HepG2 (cell line): ENCODE results near the gene CADM1. TPM values are rescaled to one million over a fixed set of nuclear protein-coding genes. Genes with fewer than 3 reads are reported as not detected.

ENCODE experiments used
- ATAC-seq: fragments of 200-7000 bp; cut with Tn5 transposase; 3 replicates; pipeline ENCODE4 v1.9.1; 2020; ENCODE audit warnings: mild to moderate bottlenecking, moderate library complexity
- BruUV-seq: library from RNA; stranded (reverse); fragments of 400-500 nt; replicated peaks from 2 replicates; lab custom pipeline; 2021; lab: Mats Ljungman, UMichigan
- CTCF ChIA-PET: fragments of 300-600 bp; formaldehyde crosslinking; extraction: SDS; loops from one replicate; lab custom pipeline; 2021; ENCODE audit warnings: low total read pairs, inconsistent platforms, low intra/inter-chr PET ratio; lab: Yijun Ruan, JAX
- POLR2A ChIA-PET: fragments of 350-600 bp; sonication (Branson Sonifier 250); formaldehyde crosslinking; loops from one replicate; lab custom pipeline; 2020; ENCODE audit warnings: antibody characterized with exemption, inconsistent platforms; lab: Yijun Ruan, JAX
- DNase-seq: peaks from one replicate; pipeline ENCODE4 v3.0.0-alpha.2; 2015; ENCODE audit warnings: low spot score
- FAIRE-seq: peaks from 3 replicates; lab custom pipeline; 2011; peaks lifted over from hg19 to GRCh38; lab: Jason Lieb, UNC
- H2AFZ ChIP-seq: one replicate; pipeline ENCODE4 v1.6.1; 2011; ENCODE audit warnings: low read length, inconsistent platforms
- H3K27ac ChIP-seq: fragments of 300-600 bp; 3 replicates; pipeline ENCODE4 v1.8.0; 2011; ENCODE audit warnings: mixed run types, mild to moderate bottlenecking, mixed read lengths, low read length, inconsistent platforms; ENCODE audit not compliant: insufficient read depth; ENCODE audit errors: extremely low read length
- H3K27me3 ChIP-seq, 2 experiments: fragments of 200-600 bp in 1 of 2; 2 replicates in 1 of 2; 3 replicates in 1 of 2; pipeline versions ENCODE4 v1.6.0 to v1.8.0; 2011; ENCODE audit warnings: low read length in 2 of 2, mild to moderate bottlenecking in 2 of 2, moderate library complexity in 2 of 2, inconsistent platforms in 1 of 2; ENCODE audit not compliant: insufficient read depth in 2 of 2, control insufficient read depth in 1 of 2
- H3K36me3 ChIP-seq, 2 experiments: fragments of 200-600 bp in 1 of 2; replicated peaks in 1 of 2; 2 replicates in 1 of 2; 3 replicates in 1 of 2; pipeline versions ENCODE4 v1.5.1 to v1.8.0; 2011; ENCODE audit warnings: low read length in 2 of 2, inconsistent platforms in 1 of 2; ENCODE audit not compliant: insufficient read depth in 2 of 2, control insufficient read depth in 1 of 2
- H3K4me1 ChIP-seq: 2 replicates; pipeline ENCODE4 v1.5.1; 2012; ENCODE audit warnings: low read length, inconsistent platforms; ENCODE audit not compliant: insufficient read depth
- H3K4me2 ChIP-seq: 2 replicates; pipeline ENCODE4 v1.6.0; 2011; ENCODE audit warnings: low read depth, low read length, inconsistent platforms
- H3K4me3 ChIP-seq, 3 experiments: fragments of 200-600 bp in 1 of 3; sonication (generic), shearing (Covaris generic) in 1 of 3; replicated peaks in 1 of 3; 2 replicates each; pipeline ENCODE4 v1.5.1; 2011 to 2016; ENCODE audit warnings: low read length in 3 of 3, inconsistent platforms in 2 of 3, low read depth in 2 of 3, mild to moderate bottlenecking in 2 of 3, control low read depth in 1 of 3, mixed read lengths in 1 of 3; ENCODE audit not compliant: insufficient read depth in 1 of 3
- H3K79me2 ChIP-seq: one replicate; pipeline ENCODE4 v1.6.1; 2011; ENCODE audit warnings: low read length, inconsistent platforms; ENCODE audit not compliant: insufficient read depth
- H3K9ac ChIP-seq: 2 replicates; pipeline ENCODE4 v1.6.0; 2011; ENCODE audit warnings: mild to moderate bottlenecking, low read depth, low read length, inconsistent platforms; ENCODE audit not compliant: insufficient read depth
- H3K9me3 ChIP-seq: 2 replicates; pipeline ENCODE4 v1.5.1; 2012; ENCODE audit warnings: mild to moderate bottlenecking, low read length
- H4K20me1 ChIP-seq: 2 replicates; pipeline ENCODE4 v1.6.0; 2011; ENCODE audit warnings: inconsistent platforms, mild to moderate bottlenecking, low read length, moderate library complexity; ENCODE audit not compliant: insufficient read depth
- BORCS8-MEF2B ChIP-seq: sonication (generic); formaldehyde crosslinking; IDR thresholded peaks from 2 replicates; pipeline ENCODE4 v1.8.0; 2022; ENCODE audit warnings: mild to moderate bottlenecking, missing genetic modification reagents
- FOXC1 ChIP-seq: sonication (generic); formaldehyde crosslinking; IDR thresholded peaks from 2 replicates; pipeline ENCODE4 v1.8.0; 2022; ENCODE audit warnings: mild to moderate bottlenecking, missing genetic modification reagents, borderline replicate concordance
- PITX1 ChIP-seq: sonication (generic); formaldehyde crosslinking; IDR thresholded peaks from 2 replicates; pipeline ENCODE4 v1.5.1; 2020; ENCODE audit warnings: mild to moderate bottlenecking, missing genetic modification reagents
- SRF ChIP-seq: IDR thresholded peaks from 2 replicates; pipeline ENCODE4 v1.6.1; 2011; ENCODE audit warnings: mild to moderate bottlenecking, low read depth, low read length, moderate library complexity
- ZNF160 ChIP-seq: sonication (generic); formaldehyde crosslinking; IDR thresholded peaks from 2 replicates; pipeline ENCODE4 v1.8.0; 2022; ENCODE audit warnings: mild to moderate bottlenecking, inconsistent platforms, missing genetic modification reagents
- WGBS: methylation state at CpG from one replicate; pipeline ENCODE4 v1.1.6; 2017; ENCODE audit warnings: low lambda C conversion rate; 5-methylcytosine and 5-hydroxymethylcytosine counted together
- in situ Hi-C: cut with HindIII; loops from 2 replicates; pipeline ENCODE4 v1.10.0; 2017; ENCODE audit warnings: low pct_unique_long_range_greater_than_20kb; ENCODE audit not compliant: extremely low pct_ligation_motif_present
- intact Hi-C: fragments of 100-400 bp; cut with micrococcal nuclease; formaldehyde crosslinking; loops from one replicate; pipeline ENCODE4 v1.10.0; 2022; ENCODE audit not compliant: unreplicated experiment
- polyA plus RNA-seq, 8 experiments: library from polyadenylated mRNA; depleted of rRNA in 3 of 8; stranded (reverse) in 7 of 8; unstranded in 1 of 8; fragments of >200 nt; fragmentation: Illumina TruSeq in 4 of 8; extraction: Trizol in 4 of 8; gene quantifications; 2 replicates each; pipeline versions ENCODE4 v1.2.1 to v1.2.3, GENCODE V29; 2011 to 2016; ENCODE audit warnings: low read depth in 4 of 8, missing spikeins in 1 of 8, mixed read lengths in 1 of 8; ENCODE audit not compliant: insufficient read depth in 1 of 8
- total RNA-seq, 5 experiments: library from RNA; depleted of rRNA; stranded (reverse); fragments of >200 nt; fragmentation: Illumina TruSeq; extraction: Trizol; gene quantifications; 2 replicates each; pipeline ENCODE4 v1.2.3, GENCODE V29; 2016; ENCODE audit warnings: low read depth in 1 of 5
- TF ChIP-seq, protein P1 (sequence below): sonication (generic); formaldehyde crosslinking; IDR thresholded peaks from 2 replicates; pipeline ENCODE4 v1.8.0; 2022; ENCODE audit warnings: mild to moderate bottlenecking, missing genetic modification reagents, moderate library complexity
- TF ChIP-seq, protein P2 (sequence below): sonication (generic); formaldehyde crosslinking; IDR thresholded peaks from 2 replicates; pipeline ENCODE4 v1.5.1; 2020; ENCODE audit warnings: missing genetic modification reagents, mild to moderate bottlenecking, borderline replicate concordance
- TF ChIP-seq, protein P3 (sequence below): IDR thresholded peaks from 2 replicates; pipeline ENCODE4 v1.6.1; 2018; ENCODE audit warnings: missing genetic modification reagents
- TF ChIP-seq, protein P4 (sequence below): sonication (generic); formaldehyde crosslinking; IDR thresholded peaks from 2 replicates; pipeline ENCODE4 v1.4.0; 2020; ENCODE audit warnings: missing genetic modification reagents
- TF ChIP-seq, protein P5 (sequence below): sonication (generic); formaldehyde crosslinking; conservative IDR thresholded peaks from 2 replicates; pipeline ENCODE4 v1.8.0; 2022; ENCODE audit warnings: low read depth, missing genetic modification reagents
- TF ChIP-seq, protein P6 (sequence below): sonication (generic); formaldehyde crosslinking; IDR thresholded peaks from 2 replicates; pipeline ENCODE4 v1.8.1; 2023; ENCODE audit warnings: mild to moderate bottlenecking, moderate library complexity, missing genetic modification reagents
- TF ChIP-seq, protein P7 (sequence below): sonication (generic); formaldehyde crosslinking; IDR thresholded peaks from 2 replicates; pipeline ENCODE4 v1.8.0; 2022; ENCODE audit warnings: missing genetic modification reagents, mild to moderate bottlenecking, inconsistent platforms, borderline replicate concordance

Gene CADM1
- total and polyA plus RNA-seq, 2 of the 13 experiments (the other 11 are each of a cell fraction or from before 2014, with no cell fraction given), result 71.3 to 122 TPM

DNA sequence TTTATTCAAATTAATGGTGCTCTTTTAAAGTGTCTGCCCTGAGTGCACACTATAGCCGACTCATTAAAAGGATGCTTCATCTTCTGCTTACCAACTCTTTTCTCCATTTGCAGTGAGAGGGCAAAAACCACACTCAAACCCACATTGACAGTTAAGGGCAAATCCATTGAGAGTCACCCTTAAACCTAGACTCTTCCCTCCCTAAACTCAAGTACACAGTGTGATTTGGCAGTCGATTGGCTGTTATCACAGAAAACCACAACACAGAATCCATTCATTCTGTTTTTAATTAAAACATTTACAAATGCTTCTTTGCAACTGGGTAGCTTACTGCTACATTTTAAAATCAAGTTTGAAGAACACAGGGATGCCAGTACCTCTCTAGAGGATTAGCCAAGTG is 120.0 kb downstream of the CADM1 start:
- no peaks in the 10 kb centered on the region; the same call in 1 of the 2 replicates for H4K20me1 ChIP-seq
- FAIRE-seq, result no peak
- no peaks in the 10 kb centered on the region for H3K9me3 ChIP-seq
- H3K36me3 ChIP-seq, result no peaks in the 10 kb centered on the region
- peaks cover 21% of the 10 kb centered on the region for H3K4me1 ChIP-seq
- no peak for DNase-seq
- intact Hi-C loops, result no loop called here
- no peak overlapping the region for H3K27ac ChIP-seq
- no peaks in the 10 kb centered on the region for H3K27me3 ChIP-seq
- no peak overlapping the region for H3K9ac ChIP-seq
- POLR2A ChIA-PET, result no interaction called here
- WGBS, result 96% methylated on average over 2 of the region's 2 CpGs
- no peak overlapping the region for H3K4me3 ChIP-seq
- in situ Hi-C loops, result no loop called here
- CTCF ChIA-PET, result no interaction called here
- no peak for ATAC-seq
- no peak overlapping the region for H2AFZ ChIP-seq
- H3K4me2 ChIP-seq, result no peak overlapping the region
- H3K79me2 ChIP-seq, result peaks cover 12% of the 10 kb centered on the region
- no TSS peak for BruUV-seq
- TF ChIP-seq, protein P1, sequence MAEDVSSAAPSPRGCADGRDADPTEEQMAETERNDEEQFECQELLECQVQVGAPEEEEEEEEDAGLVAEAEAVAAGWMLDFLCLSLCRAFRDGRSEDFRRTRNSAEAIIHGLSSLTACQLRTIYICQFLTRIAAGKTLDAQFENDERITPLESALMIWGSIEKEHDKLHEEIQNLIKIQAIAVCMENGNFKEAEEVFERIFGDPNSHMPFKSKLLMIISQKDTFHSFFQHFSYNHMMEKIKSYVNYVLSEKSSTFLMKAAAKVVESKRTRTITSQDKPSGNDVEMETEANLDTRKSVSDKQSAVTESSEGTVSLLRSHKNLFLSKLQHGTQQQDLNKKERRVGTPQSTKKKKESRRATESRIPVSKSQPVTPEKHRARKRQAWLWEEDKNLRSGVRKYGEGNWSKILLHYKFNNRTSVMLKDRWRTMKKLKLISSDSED, result no peak
- TF ChIP-seq, protein P2, sequence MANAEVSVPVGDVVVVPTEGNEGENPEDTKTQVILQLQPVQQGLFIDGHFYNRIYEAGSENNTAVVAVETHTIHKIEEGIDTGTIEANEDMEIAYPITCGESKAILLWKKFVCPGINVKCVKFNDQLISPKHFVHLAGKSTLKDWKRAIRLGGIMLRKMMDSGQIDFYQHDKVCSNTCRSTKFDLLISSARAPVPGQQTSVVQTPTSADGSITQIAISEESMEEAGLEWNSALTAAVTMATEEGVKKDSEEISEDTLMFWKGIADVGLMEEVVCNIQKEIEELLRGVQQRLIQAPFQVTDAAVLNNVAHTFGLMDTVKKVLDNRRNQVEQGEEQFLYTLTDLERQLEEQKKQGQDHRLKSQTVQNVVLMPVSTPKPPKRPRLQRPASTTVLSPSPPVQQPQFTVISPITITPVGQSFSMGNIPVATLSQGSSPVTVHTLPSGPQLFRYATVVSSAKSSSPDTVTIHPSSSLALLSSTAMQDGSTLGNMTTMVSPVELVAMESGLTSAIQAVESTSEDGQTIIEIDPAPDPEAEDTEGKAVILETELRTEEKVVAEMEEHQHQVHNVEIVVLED (CRISPR knock-in tag), result no peak
- TF ChIP-seq SRF (no peak), PITX1 (no peak), BORCS8-MEF2B (no peak), FOXC1 (CRISPR knock-in tag) (no peak), ZNF160 (CRISPR knock-in tag) (no peak)
- TF ChIP-seq, protein P3, sequence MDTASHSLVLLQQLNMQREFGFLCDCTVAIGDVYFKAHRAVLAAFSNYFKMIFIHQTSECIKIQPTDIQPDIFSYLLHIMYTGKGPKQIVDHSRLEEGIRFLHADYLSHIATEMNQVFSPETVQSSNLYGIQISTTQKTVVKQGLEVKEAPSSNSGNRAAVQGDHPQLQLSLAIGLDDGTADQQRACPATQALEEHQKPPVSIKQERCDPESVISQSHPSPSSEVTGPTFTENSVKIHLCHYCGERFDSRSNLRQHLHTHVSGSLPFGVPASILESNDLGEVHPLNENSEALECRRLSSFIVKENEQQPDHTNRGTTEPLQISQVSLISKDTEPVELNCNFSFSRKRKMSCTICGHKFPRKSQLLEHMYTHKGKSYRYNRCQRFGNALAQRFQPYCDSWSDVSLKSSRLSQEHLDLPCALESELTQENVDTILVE (CRISPR knock-in tag), result no peak
- TF ChIP-seq, protein P4, sequence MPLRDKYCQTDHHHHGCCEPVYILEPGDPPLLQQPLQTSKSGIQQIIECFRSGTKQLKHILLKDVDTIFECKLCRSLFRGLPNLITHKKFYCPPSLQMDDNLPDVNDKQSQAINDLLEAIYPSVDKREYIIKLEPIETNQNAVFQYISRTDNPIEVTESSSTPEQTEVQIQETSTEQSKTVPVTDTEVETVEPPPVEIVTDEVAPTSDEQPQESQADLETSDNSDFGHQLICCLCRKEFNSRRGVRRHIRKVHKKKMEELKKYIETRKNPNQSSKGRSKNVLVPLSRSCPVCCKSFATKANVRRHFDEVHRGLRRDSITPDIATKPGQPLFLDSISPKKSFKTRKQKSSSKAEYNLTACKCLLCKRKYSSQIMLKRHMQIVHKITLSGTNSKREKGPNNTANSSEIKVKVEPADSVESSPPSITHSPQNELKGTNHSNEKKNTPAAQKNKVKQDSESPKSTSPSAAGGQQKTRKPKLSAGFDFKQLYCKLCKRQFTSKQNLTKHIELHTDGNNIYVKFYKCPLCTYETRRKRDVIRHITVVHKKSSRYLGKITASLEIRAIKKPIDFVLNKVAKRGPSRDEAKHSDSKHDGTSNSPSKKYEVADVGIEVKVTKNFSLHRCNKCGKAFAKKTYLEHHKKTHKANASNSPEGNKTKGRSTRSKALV (CRISPR knock-in tag), result no peak
- TF ChIP-seq, protein P5, sequence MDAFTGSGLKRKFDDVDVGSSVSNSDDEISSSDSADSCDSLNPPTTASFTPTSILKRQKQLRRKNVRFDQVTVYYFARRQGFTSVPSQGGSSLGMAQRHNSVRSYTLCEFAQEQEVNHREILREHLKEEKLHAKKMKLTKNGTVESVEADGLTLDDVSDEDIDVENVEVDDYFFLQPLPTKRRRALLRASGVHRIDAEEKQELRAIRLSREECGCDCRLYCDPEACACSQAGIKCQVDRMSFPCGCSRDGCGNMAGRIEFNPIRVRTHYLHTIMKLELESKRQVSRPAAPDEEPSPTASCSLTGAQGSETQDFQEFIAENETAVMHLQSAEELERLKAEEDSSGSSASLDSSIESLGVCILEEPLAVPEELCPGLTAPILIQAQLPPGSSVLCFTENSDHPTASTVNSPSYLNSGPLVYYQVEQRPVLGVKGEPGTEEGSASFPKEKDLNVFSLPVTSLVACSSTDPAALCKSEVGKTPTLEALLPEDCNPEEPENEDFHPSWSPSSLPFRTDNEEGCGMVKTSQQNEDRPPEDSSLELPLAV (CRISPR knock-in tag), result no peak
- TF ChIP-seq, protein P6, sequence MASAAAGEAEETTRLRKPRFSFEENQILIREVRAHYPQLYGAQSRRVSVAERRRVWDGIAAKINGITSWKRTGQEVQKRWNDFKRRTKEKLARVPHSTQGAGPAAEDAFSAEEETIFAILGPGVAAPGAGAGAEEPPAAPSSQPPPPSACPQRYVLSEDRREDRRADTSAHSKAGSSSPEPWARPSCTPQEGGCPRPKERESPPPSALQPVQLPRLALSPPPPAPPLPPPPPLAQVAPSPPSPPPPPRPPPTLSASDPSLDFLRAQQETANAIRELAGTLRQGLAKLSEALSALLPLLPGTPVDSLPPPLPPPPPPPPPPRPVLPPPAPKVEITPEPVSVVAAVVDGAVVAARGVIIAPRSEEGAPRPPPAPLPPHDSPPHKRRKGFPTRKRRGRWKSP, result no peak
- TF ChIP-seq, protein P7, sequence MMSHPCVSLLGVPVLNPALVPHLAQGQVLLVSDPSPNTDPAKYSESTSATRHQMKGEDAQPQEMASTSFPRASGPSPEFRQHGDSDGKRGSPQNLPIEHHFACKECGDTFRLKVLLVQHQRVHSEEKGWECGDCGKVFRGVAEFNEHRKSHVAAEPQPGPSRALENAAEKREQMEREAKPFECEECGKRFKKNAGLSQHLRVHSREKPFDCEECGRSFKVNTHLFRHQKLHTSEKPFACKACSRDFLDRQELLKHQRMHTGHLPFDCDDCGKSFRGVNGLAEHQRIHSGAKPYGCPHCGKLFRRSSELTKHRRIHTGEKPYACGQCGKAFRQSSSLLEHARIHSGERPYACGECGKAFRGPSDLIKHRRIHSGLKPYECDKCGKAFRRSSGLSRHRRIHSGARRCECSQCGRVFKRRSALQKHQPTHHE (CRISPR knock-in tag), result no peak
